HepG2 (cell line): ENCODE results near the gene DLX1. TPM values are rescaled to one million over a fixed set of nuclear protein-coding genes. Genes with fewer than 3 reads are reported as not detected.
A peak's percentile ranks its signal among the peaks of the same experiment; 100 is the strongest.

Experiments
- ASH2L ChIP-seq: fragments of 300-600, 200-600 bp; sonication (generic); IDR thresholded peaks from 2 replicates; pipeline ENCODE4 v1.7.0; 2017; ENCODE audit warnings: low read depth, mild to moderate bottlenecking, moderate library complexity, mixed read lengths, low read length; ENCODE audit not compliant: insufficient read length
- FOXO1 ChIP-seq: sonication (generic); formaldehyde crosslinking; IDR thresholded peaks from 2 replicates; pipeline ENCODE4 v1.4.0; 2020; ENCODE audit warnings: missing genetic modification reagents
- NCOR1 ChIP-seq: fragments of 200-600 bp; sonication (generic); IDR thresholded peaks from 2 replicates; pipeline ENCODE4 v1.7.0; 2017; ENCODE audit warnings: antibody characterized with exemption, low read length, borderline replicate concordance
- PPARG ChIP-seq: conservative IDR thresholded peaks from 2 replicates; pipeline ENCODE4 v1.6.1; 2016; ENCODE audit warnings: missing biosample characterization, missing genetic modification reagents
- SOX5 ChIP-seq: IDR thresholded peaks from 2 replicates; pipeline ENCODE4 v1.6.1; 2016; ENCODE audit warnings: borderline replicate concordance
- SP140L ChIP-seq: sonication (generic); formaldehyde crosslinking; IDR thresholded peaks from 2 replicates; pipeline ENCODE4 v1.4.0; 2020; ENCODE audit warnings: missing genetic modification reagents, borderline replicate concordance
- TOE1 ChIP-seq: sonication (generic); formaldehyde crosslinking; IDR thresholded peaks from 2 replicates; pipeline ENCODE4 v1.4.0; 2020; ENCODE audit warnings: mild to moderate bottlenecking, missing genetic modification reagents
- ZNF788 ChIP-seq: sonication (generic); formaldehyde crosslinking; IDR thresholded peaks from 2 replicates; pipeline ENCODE4 v1.5.0; 2020; ENCODE audit warnings: mild to moderate bottlenecking, missing genetic modification reagents, borderline replicate concordance
- polyA plus RNA-seq, 8 experiments: library from polyadenylated mRNA; depleted of rRNA in 3 of 8; stranded (reverse) in 7 of 8; unstranded in 1 of 8; fragments of >200 nt; fragmentation: Illumina TruSeq in 4 of 8; extraction: Trizol in 4 of 8; gene quantifications; 2 replicates each; pipeline versions ENCODE4 v1.2.1 to v1.2.3, GENCODE V29; 2011 to 2016; ENCODE audit warnings: low read depth in 4 of 8, missing spikeins in 1 of 8, mixed read lengths in 1 of 8; ENCODE audit not compliant: insufficient read depth in 1 of 8
- total RNA-seq, 5 experiments: library from RNA; depleted of rRNA; stranded (reverse); fragments of >200 nt; fragmentation: Illumina TruSeq; extraction: Trizol; gene quantifications; 2 replicates each; pipeline ENCODE4 v1.2.3, GENCODE V29; 2016; ENCODE audit warnings: low read depth in 1 of 5
- TF ChIP-seq, protein P1 (sequence below): sonication (generic); formaldehyde crosslinking; IDR thresholded peaks from 2 replicates; pipeline ENCODE4 v1.8.1; 2023; ENCODE audit warnings: mild to moderate bottlenecking, inconsistent platforms, moderate library complexity, missing genetic modification reagents, borderline replicate concordance
- TF ChIP-seq, protein P2 (sequence below): fragments of 450-650 bp; IDR thresholded peaks from 2 replicates; pipeline ENCODE4 v1.6.1; 2017; ENCODE audit warnings: mild to moderate bottlenecking

The DLX1 gene
- total and polyA plus RNA-seq, 2 of the 13 experiments (the other 11 are each of a cell fraction or from before 2014, with no cell fraction given), result 0.18 to 0.86 TPM

DNA sequence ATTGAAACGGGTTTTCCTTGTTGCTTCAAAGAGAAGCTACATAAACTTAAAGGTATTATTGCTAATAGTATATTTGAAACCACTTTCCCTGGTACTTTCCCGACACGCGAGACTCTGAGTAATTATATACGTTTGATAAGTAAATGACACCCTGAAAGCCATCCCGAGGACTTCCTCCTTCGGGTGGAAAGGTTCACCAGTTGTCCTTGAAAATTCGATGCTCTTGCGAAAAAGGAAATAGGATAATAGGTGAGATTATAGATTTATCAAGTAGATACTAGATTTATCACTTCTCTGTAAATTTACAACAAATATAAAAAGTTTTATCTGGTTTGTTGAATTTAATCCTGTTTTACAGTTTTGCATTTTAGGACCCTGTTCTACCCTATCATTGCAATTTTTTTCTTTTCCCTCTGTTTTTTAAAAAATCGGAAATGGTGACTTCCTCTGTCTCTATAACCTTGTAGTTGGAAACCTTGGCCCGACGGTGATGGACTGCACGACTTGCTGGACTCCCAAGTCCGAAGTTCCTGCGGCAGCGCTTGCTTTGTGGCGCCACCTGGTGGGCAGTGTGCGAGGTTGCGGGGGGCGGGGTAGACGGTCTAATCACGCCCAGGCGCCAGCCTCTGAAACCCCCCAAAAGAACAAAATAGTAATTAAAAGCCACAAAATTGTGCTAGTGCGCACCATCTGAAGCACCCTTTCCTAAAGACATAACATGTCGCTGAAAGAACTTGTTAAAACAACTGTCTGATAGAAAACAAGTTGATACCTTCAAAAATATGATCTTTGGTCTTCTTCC, 18.4 kb downstream of the DLX1 start (continued):
- TF ChIP-seq, protein P1, sequence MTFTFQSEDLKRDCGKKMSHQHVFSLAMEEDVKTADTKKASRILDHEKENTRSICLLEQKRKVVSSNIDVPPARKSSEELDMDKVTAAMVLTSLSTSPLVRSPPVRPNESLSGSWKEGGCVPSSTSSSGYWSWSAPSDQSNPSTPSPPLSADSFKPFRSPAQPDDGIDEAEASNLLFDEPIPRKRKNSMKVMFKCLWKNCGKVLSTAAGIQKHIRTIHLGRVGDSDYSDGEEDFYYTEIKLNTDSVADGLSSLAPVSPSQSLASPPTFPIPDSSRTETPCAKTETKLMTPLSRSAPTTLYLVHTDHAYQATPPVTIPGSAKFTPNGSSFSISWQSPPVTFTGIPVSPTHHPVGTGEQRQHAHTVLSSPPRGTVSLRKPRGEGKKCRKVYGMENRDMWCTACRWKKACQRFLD (CRISPR knock-in tag), result no peak
- TF ChIP-seq SOX5 (CRISPR knock-in tag), result peak; percentile 42; the same call in 1 of the 2 replicates
- TF ChIP-seq FOXO1 (CRISPR knock-in tag), result peak; percentile 32; the same call in 1 of the 2 replicates
- peak; percentile 51; the same call in 1 of the 2 replicates for TF ChIP-seq ZNF788 (CRISPR knock-in tag)
- no peak for TF ChIP-seq SP140L (CRISPR knock-in tag)
- peak; percentile 35 for TF ChIP-seq ASH2L
- no peak for TF ChIP-seq TOE1 (CRISPR knock-in tag)
- TF ChIP-seq, protein P2, sequence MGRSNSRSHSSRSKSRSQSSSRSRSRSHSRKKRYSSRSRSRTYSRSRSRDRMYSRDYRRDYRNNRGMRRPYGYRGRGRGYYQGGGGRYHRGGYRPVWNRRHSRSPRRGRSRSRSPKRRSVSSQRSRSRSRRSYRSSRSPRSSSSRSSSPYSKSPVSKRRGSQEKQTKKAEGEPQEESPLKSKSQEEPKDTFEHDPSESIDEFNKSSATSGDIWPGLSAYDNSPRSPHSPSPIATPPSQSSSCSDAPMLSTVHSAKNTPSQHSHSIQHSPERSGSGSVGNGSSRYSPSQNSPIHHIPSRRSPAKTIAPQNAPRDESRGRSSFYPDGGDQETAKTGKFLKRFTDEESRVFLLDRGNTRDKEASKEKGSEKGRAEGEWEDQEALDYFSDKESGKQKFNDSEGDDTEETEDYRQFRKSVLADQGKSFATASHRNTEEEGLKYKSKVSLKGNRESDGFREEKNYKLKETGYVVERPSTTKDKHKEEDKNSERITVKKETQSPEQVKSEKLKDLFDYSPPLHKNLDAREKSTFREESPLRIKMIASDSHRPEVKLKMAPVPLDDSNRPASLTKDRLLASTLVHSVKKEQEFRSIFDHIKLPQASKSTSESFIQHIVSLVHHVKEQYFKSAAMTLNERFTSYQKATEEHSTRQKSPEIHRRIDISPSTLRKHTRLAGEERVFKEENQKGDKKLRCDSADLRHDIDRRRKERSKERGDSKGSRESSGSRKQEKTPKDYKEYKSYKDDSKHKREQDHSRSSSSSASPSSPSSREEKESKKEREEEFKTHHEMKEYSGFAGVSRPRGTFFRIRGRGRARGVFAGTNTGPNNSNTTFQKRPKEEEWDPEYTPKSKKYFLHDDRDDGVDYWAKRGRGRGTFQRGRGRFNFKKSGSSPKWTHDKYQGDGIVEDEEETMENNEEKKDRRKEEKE, result no peak
- 0 out of 2 replicates have a peak, but pooled peaks have one; percentile 11 for TF ChIP-seq PPARG
- TF ChIP-seq NCOR1, result peak; percentile 89
